Nephron (organoid): ENCODE measurements around the gene ABCA7.
A peak's percentile ranks its signal among the peaks of the same experiment; 100 is the strongest.
"Not testable (repeated sequence)": the region's sequence is repeated elsewhere in the genome, so short reads cannot be mapped to it uniquely, and the experiment has no call there.

Source experiments
- H3K27ac Mint-ChIP-seq, 3 experiments: 2 replicates each; pipeline ENCODE4 v1.8.0; 2020; ENCODE audit warnings: mixed read lengths in 3 of 3, mild to moderate bottlenecking in 2 of 3, moderate library complexity in 1 of 3
- H3K27me3 Mint-ChIP-seq: 2 replicates; pipeline ENCODE4 v1.8.0; 2021; ENCODE audit warnings: low read depth, mild to moderate bottlenecking, moderate library complexity, mixed read lengths
- H3K36me3 Mint-ChIP-seq: 2 replicates; pipeline ENCODE4 v1.8.0; 2020; ENCODE audit warnings: low read depth, mixed read lengths
- H3K4me1 Mint-ChIP-seq: 2 replicates; pipeline ENCODE4 v1.8.0; 2020; ENCODE audit warnings: mixed read lengths
- H3K4me3 Mint-ChIP-seq, 3 experiments: 2 replicates each; pipeline ENCODE4 v1.8.0; 2020; ENCODE audit warnings: mild to moderate bottlenecking in 3 of 3, mixed read lengths in 3 of 3, moderate library complexity in 2 of 3
- H3K9me3 Mint-ChIP-seq: 2 replicates; pipeline ENCODE4 v1.8.0; 2020; ENCODE audit warnings: mixed read lengths
- CTCF ChIP-seq, 3 experiments: fragments of 200-600 bp; sonication (generic); IDR thresholded peaks; one replicate each; pipeline ENCODE4 v1.5.0; 2021; ENCODE audit warnings: antibody characterized with exemption in 3 of 3; ENCODE audit not compliant: unreplicated experiment in 3 of 3

The ABCA7 gene

GRCh38 chr19:1018393-1018792 lies 21.5 kb upstream of the ABCA7 start:
- Mint-ChIP-seq H3K4me1 (peaks cover 16% of the 10 kb centered on the region), H3K27me3 (peaks cover 3% of the 10 kb centered on the region), H3K9me3 (no peaks in the 10 kb centered on the region), H3K4me3 (peak overlapping the region; percentile 89 to 94 (median 92)), H3K27ac (peak overlapping the region in 2 of 3 experiments; percentile 19 to 48), H3K36me3 (no peaks in the 10 kb centered on the region)
- TF ChIP-seq CTCF (IDR thresholded peaks at IDR 0.05; ENCODE audit: unreplicated experiment in 3 of 3), result no peak

- H3K36me3 Mint-ChIP-seq, result no peaks in the 10 kb centered on the region
- no peak for TF ChIP-seq CTCF (IDR thresholded peaks at IDR 0.05; ENCODE audit: unreplicated experiment in 3 of 3)
- peak overlapping the region; percentile 89 to 94 (median 92) for H3K4me3 Mint-ChIP-seq
- peaks cover 3% of the 10 kb centered on the region for H3K27me3 Mint-ChIP-seq
- peak overlapping the region in 2 of 3 experiments; percentile 19 to 48 for H3K27ac Mint-ChIP-seq
- H3K9me3 Mint-ChIP-seq, result no peaks in the 10 kb centered on the region
- peaks cover 16% of the 10 kb centered on the region for H3K4me1 Mint-ChIP-seq
Measured at GRCh38 chr19:1018932-1019615, 20.8 kb upstream of the ABCA7 start.

- no peak for TF ChIP-seq CTCF (IDR thresholded peaks at IDR 0.05; ENCODE audit: unreplicated experiment in 3 of 3)
- no peaks in the 10 kb centered on the region for H3K9me3 Mint-ChIP-seq
- peaks cover 3% of the 10 kb centered on the region for H3K27me3 Mint-ChIP-seq
- no peaks in the 10 kb centered on the region for H3K36me3 Mint-ChIP-seq
- peak overlapping the region; percentile 89 to 94 (median 92) for H3K4me3 Mint-ChIP-seq
- peaks cover 16% of the 10 kb centered on the region for H3K4me1 Mint-ChIP-seq
- H3K27ac Mint-ChIP-seq, result peak overlapping the region; percentile 27 to 79 (median 72)
Measured at GRCh38 chr19:1019616-1019961, 20.3 kb upstream of the ABCA7 start.

- peak overlapping the region; percentile 89 to 94 (median 92) for H3K4me3 Mint-ChIP-seq
- H3K36me3 Mint-ChIP-seq, result no peaks in the 10 kb centered on the region
- H3K27me3 Mint-ChIP-seq, result peaks cover 3% of the 10 kb centered on the region
- no peaks in the 10 kb centered on the region for H3K9me3 Mint-ChIP-seq
- no peak for TF ChIP-seq CTCF (IDR thresholded peaks at IDR 0.05; ENCODE audit: unreplicated experiment in 3 of 3)
- H3K27ac Mint-ChIP-seq, result peak overlapping the region; percentile 27 to 79 (median 72)
- peaks cover 16% of the 10 kb centered on the region for H3K4me1 Mint-ChIP-seq
Measured at GRCh38 chr19:1019980-1020867, 19.7 kb upstream of the ABCA7 start.

- Mint-ChIP-seq H3K9me3 (no peaks in the 10 kb centered on the region), H3K36me3 (no peaks in the 10 kb centered on the region), H3K27me3 (peaks cover 3% of the 10 kb centered on the region), H3K27ac (peak within 1 kb of the TSS; percentile 98 to 99 (median 99)), H3K4me3 (peak within 1 kb of the TSS; percentile 89 to 94 (median 92)), H3K4me1 (peaks cover 16% of the 10 kb centered on the region)
- no peak for TF ChIP-seq CTCF (IDR thresholded peaks at IDR 0.05; ENCODE audit: unreplicated experiment in 3 of 3)
Measured at GRCh38 chr19:1020868-1021425, 19.0 kb upstream of the ABCA7 start, which contains the start of gene TMEM259. TMEM259 (minus strand) TSS chr19:1021123; CDS start chr19:1020996, 127 bp downstream.

GRCh38 chr19:1023883-1024188 lies 16.1 kb upstream of the ABCA7 start:
- H3K36me3 Mint-ChIP-seq, H3K9me3 Mint-ChIP-seq, H3K4me1 Mint-ChIP-seq, H3K27me3 Mint-ChIP-seq: not testable (repeated sequence)
- H3K4me3 Mint-ChIP-seq, result peak overlapping the region; percentile 32 to 53 (median 46)
- peak overlapping the region in 2 of 3 experiments; percentile 51 to 55 for H3K27ac Mint-ChIP-seq

- not testable (repeated sequence) for H3K9me3 Mint-ChIP-seq, H3K27me3 Mint-ChIP-seq, H3K36me3 Mint-ChIP-seq
- Mint-ChIP-seq H3K4me3 (peak overlapping the region; percentile 34 to 57 (median 53)), H3K27ac (peak overlapping the region in 2 of 3 experiments; percentile 56 to 83), H3K4me1 (peaks cover 12% of the 10 kb centered on the region)
Measured at GRCh38 chr19:1025080-1025479, 14.8 kb upstream of the ABCA7 start.
